Measurements from ENCODE around the gene CGN.

CGN gene

GRCh38 chr1:151584780-151585179 lies 73.6 kb downstream of the CGN start:
- no peak overlapping the region for H3K4me3 ChIP-seq
- H4K20me1 ChIP-seq: no peaks in the 10 kb centered on the region
- H3K4me2 ChIP-seq: no peak overlapping the region
- peaks cover 9% of the 10 kb centered on the region; the same call in 1 of the 2 replicates for H3K4me1 ChIP-seq
- no peaks in the 10 kb centered on the region for H3K36me3 ChIP-seq
- no peaks in the 10 kb centered on the region for H3K27me3 ChIP-seq
- H3K9me3 ChIP-seq: no peaks in the 10 kb centered on the region
- H3K9ac ChIP-seq: no peak overlapping the region
- H3K27ac ChIP-seq: no peak overlapping the region
- no peak for TF ChIP-seq Cebpa-rat (IDR thresholded peaks at IDR 0.05)

- H3K9me3 ChIP-seq: peaks cover under 1% of the 10 kb centered on the region; the same call in 1 of the 2 replicates
- no peaks in the 10 kb centered on the region for H3K36me3 ChIP-seq
- no peaks in the 10 kb centered on the region for H3K27me3 ChIP-seq
- H3K4me2 ChIP-seq: no peak overlapping the region
- H3K4me3 ChIP-seq: no peak overlapping the region
- no peak overlapping the region for H3K27ac ChIP-seq
- peaks cover 9% of the 10 kb centered on the region; the same call in 1 of the 2 replicates for H3K4me1 ChIP-seq
- no peak for TF ChIP-seq Cebpa-rat (IDR thresholded peaks at IDR 0.05)
- H3K9ac ChIP-seq: no peak overlapping the region
- H4K20me1 ChIP-seq: no peaks in the 10 kb centered on the region
These were observed 74.4 kb downstream of the CGN start for GRCh38 chr1:151585622-151586021.
